ENCODE measurements around the gene NOS1AP.

NOS1AP gene

DNA sequence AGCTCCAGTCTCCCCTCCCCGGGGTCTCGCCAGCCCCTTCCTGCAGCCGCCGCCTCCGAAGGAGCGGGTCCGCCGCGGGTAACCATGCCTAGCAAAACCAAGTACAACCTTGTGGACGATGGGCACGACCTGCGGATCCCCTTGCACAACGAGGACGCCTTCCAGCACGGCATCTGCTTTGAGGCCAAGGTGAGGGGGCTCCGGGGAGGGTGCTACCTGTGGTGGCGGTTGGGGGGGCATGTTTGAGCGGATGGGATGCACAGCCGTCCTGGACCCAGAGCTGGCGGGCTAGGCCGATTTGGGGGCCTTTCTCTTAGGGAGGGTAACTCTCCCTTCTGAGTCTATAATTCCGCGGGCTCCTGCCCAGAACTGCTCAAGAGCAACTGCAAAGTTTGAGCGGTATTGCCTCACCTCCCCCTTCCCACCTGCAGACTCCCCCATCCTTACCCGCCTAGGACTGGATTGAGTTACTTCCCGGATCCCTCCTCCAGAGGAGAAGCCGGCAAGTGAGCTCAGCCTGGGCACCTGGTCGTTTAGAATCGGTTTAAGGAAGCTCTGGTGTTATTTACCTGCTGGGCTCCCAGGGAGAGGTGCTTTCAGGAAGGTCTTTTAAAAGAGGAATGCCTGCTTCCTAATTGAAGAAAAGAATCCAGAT is 730 bp downstream of the NOS1AP start:
- peak overlapping the region; percentile 53 for H3K4me3 ChIP-seq (ENCODE audit: low read length)
- H3K36me3 ChIP-seq (ENCODE audit: control insufficient read depth, low read length), result no peaks in the 10 kb centered on the region
- no peaks in the 10 kb centered on the region for H3K9me2 ChIP-seq (replicated peaks; ENCODE audit: control insufficient read depth, low read length)
- no peaks in the 10 kb centered on the region for H3K9me3 ChIP-seq (ENCODE audit: control insufficient read depth, insufficient read depth, low read length)
- H3K4me2 ChIP-seq (ENCODE audit: low read length), result peak overlapping the region; percentile 64
- peaks cover 39% of the 10 kb centered on the region for H3K27me3 ChIP-seq (ENCODE audit: control insufficient read depth, low read length)
- H3K79me2 ChIP-seq (ENCODE audit: control insufficient read depth, low read length), result no peaks in the 10 kb centered on the region
- H3F3A ChIP-seq (ENCODE audit: control insufficient read depth, insufficient read depth), result no peaks in the 10 kb centered on the region
- H3K4me1 ChIP-seq (ENCODE audit: control insufficient read depth, low read length), result 0 out of 2 replicates have a peak, but pooled peaks cover 2% of the 10 kb centered on the region
- no peak overlapping the region for H3K27ac ChIP-seq (ENCODE audit: low read depth, low read length)
- TF ChIP-seq EZH2phosphoT487 (IDR thresholded peaks at IDR 0.05; ENCODE audit: borderline replicate concordance, low read length) (no peak), CTCF (IDR thresholded peaks at IDR 0.05; ENCODE audit: low read depth, low read length, poor library complexity, severe bottlenecking) (no peak)
- H4K20me1 ChIP-seq (ENCODE audit: control insufficient read depth, insufficient read depth, low read depth, low read length), result no peaks in the 10 kb centered on the region

GRCh38 chr1:162070825-162071224 is 1.3 kb downstream of the NOS1AP start:
- Histone ChIP-seq H3K4me2 (ENCODE audit: low read length) (no peak overlapping the region), H3K27me3 (ENCODE audit: control insufficient read depth, low read length) (peaks cover 39% of the 10 kb centered on the region), H3K27ac (ENCODE audit: low read depth, low read length) (no peak overlapping the region), H3K79me2 (ENCODE audit: control insufficient read depth, low read length) (no peaks in the 10 kb centered on the region), H3K4me1 (ENCODE audit: control insufficient read depth, low read length) (0 out of 2 replicates have a peak, but pooled peaks cover 2% of the 10 kb centered on the region), H3K36me3 (ENCODE audit: control insufficient read depth, low read length) (no peaks in the 10 kb centered on the region), H4K20me1 (ENCODE audit: control insufficient read depth, insufficient read depth, low read depth, low read length) (no peaks in the 10 kb centered on the region), H3F3A (ENCODE audit: control insufficient read depth, insufficient read depth) (no peaks in the 10 kb centered on the region), H3K9me3 (ENCODE audit: control insufficient read depth, insufficient read depth, low read length) (no peaks in the 10 kb centered on the region), H3K9me2 (replicated peaks; ENCODE audit: control insufficient read depth, low read length) (no peaks in the 10 kb centered on the region), H3K4me3 (ENCODE audit: low read length) (no peak overlapping the region)
- TF ChIP-seq EZH2phosphoT487 (IDR thresholded peaks at IDR 0.05; ENCODE audit: borderline replicate concordance, low read length) (no peak), CTCF (IDR thresholded peaks at IDR 0.05; ENCODE audit: low read depth, low read length, poor library complexity, severe bottlenecking) (no peak)

DNA sequence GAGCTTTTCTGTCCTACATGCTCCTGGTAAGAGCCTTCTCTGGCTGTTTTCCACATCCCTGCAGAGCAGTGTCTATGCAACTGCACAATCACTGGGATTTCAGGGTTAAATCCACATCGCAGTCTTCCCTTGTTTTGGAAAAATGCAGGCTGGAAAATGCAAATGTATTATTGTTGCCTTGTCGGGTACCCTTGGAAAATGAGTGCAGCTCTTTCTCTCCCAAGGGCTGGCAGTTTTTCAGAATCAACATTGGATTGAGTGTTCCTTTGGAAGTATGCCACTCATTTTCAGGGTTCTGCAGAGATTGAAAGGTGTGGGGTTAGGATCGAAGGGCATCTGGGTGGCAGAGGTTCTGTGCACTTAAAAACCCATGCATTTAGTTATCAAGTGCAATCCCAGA is 3.2 kb downstream of the NOS1AP start:
- Histone ChIP-seq H3K79me2 (ENCODE audit: control insufficient read depth, low read length) (no peaks in the 10 kb centered on the region), H3K4me3 (ENCODE audit: low read length) (no peak overlapping the region), H3K9me2 (replicated peaks; ENCODE audit: control insufficient read depth, low read length) (no peaks in the 10 kb centered on the region), H3K36me3 (ENCODE audit: control insufficient read depth, low read length) (no peaks in the 10 kb centered on the region), H3K4me2 (ENCODE audit: low read length) (no peak overlapping the region), H3K4me1 (ENCODE audit: control insufficient read depth, low read length) (0 out of 2 replicates have a peak, but pooled peaks cover 2% of the 10 kb centered on the region), H3F3A (ENCODE audit: control insufficient read depth, insufficient read depth) (no peaks in the 10 kb centered on the region), H4K20me1 (ENCODE audit: control insufficient read depth, insufficient read depth, low read depth, low read length) (no peaks in the 10 kb centered on the region), H3K27me3 (ENCODE audit: control insufficient read depth, low read length) (peaks cover 36% of the 10 kb centered on the region), H3K9me3 (ENCODE audit: control insufficient read depth, insufficient read depth, low read length) (no peaks in the 10 kb centered on the region), H3K27ac (ENCODE audit: low read depth, low read length) (no peak overlapping the region)
- no peak for TF ChIP-seq CTCF (IDR thresholded peaks at IDR 0.05; ENCODE audit: low read depth, low read length, poor library complexity, severe bottlenecking)
- TF ChIP-seq EZH2phosphoT487 (IDR thresholded peaks at IDR 0.05; ENCODE audit: borderline replicate concordance, low read length), result no peak

All from DOHH2 (cell line).